ENCODE results near the gene TAGLN.

Gene TAGLN

GRCh38 chr11:117199053-117199915 lies at the start of gene TAGLN:
Gene TAGLN, plus strand, starts transcription at chr11:117199370. Its CDS starts 3,644 bp downstream, at chr11:117203014.
- DNase-seq = no peak

DNA sequence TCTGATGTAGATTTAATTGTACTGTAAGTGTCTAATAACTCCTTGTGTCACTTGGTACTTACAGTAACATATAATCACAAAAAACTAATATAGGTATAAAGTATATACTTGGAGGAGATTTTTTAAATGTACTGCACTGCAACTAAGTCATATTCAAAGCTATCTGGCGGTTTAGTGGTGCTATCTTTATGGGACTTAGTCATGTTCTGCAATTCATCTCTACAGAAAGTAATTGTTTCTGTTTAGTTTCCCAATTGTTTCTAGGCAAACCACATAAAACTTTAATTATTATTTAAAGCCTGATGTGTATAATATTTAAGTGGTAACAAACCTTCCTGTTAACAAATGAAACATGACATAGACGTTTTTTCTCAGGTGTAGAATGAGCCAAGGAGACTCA lies 47.1 kb upstream of the TAGLN start:
- DNase-seq = no peak

GRCh38 chr11:117154468-117154867 lies 44.7 kb upstream of the TAGLN start:
- no peak for DNase-seq

DNA sequence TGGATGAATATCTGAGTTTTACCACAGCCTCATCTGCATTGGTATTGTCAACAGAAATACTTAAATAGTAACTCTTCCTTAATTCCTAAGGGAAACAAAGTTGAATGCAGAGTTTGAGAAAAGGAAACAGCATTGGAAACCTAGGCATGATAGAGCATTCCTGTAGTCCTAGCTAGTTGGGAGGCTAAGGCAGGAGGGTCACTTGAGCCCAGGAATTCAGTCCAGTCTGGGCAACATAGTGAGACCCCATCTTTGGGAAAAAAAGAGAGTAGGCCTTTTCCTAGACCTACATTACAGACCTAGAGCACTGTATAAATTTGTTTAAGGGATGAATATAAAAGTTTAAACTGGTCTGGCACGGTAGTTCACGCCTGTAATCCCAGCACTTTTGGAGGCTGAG lies 41.7 kb upstream of the TAGLN start:
- no peak for DNase-seq

- no peak for DNase-seq
These were observed 39.3 kb upstream of the TAGLN start for GRCh38 chr11:117159892-117160291.

GRCh38 chr11:117160826-117161225 lies 38.3 kb upstream of the TAGLN start:
- DNase-seq = no peak

- no peak for DNase-seq
These were observed 32.7 kb upstream of the TAGLN start for GRCh38 chr11:117166491-117166890.

GRCh38 chr11:117169736-117170135 lies 29.4 kb upstream of the TAGLN start:
- DNase-seq = no peak

- DNase-seq = no peak
These were observed 29.0 kb upstream of the TAGLN start for GRCh38 chr11:117170210-117170609.

GRCh38 chr11:117171007-117171403 lies 28.2 kb upstream of the TAGLN start:
- DNase-seq = no peak

GRCh38 chr11:117171404-117172061 lies 27.6 kb upstream of the TAGLN start:
- DNase-seq = no peak

GRCh38 chr11:117172724-117173421 lies 26.3 kb upstream of the TAGLN start:
- no peak for DNase-seq

DNA sequence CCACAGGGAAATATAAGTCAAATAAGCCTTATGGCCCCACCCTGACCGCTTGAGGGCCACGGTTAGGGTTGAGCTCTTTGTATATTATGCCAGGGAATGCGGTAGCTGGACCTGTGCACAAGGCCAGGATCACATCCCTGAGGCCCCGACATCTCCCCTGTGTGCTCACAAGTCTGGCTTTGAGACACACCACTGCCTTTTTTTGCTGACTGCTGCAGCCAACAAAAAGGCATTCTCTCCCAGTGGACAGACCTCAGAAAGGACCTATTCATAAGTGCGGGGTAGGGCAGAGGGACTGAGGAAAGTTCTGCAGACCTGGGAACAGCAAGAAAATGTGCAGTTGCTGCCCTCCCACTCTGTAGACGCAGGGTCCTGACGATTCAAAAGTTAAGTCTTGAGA lies 24.1 kb upstream of the TAGLN start:
- DNase-seq = no peak

DNA sequence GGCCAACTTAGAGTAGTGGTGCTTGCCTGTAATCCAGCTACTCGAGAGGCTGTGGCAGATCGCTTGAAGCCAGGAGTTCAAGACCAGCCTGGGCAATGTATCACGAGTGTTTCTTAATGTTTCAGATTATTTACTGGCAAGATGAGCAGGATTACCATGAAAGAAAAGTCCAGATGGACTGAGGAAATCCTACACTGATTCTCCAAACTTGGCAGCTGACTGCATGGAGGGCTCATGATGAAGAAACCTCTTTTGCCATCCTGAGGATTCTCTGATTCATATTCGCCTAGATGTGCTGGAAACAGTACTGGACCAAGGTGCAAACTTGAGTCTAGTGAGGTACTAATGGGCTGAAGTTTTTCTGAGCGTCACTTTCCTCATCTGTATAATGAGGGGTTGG lies 23.4 kb upstream of the TAGLN start:
- DNase-seq = no peak

DNA sequence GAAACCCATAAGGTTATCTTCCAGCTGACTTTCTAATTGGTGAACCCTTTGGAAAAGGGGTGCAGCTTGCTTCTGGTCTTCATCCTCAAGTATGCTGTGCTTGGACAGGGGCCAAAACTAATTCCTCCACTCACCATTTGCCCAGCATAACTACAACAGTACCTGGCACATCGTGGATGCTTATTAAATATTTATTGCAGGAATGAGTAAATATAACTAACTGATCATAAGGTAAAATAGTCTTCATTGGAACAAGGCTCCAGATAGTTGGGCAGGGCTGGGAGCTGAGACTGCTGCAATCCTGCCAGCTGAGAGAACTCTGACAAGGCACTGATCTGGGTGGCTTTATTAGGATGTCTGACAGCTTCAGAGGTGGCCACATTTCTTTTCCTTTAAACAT lies 23.0 kb upstream of the TAGLN start:
- DNase-seq = no peak

- DNase-seq = no peak
These were observed 21.5 kb upstream of the TAGLN start for GRCh38 chr11:117177534-117178209.

DNA sequence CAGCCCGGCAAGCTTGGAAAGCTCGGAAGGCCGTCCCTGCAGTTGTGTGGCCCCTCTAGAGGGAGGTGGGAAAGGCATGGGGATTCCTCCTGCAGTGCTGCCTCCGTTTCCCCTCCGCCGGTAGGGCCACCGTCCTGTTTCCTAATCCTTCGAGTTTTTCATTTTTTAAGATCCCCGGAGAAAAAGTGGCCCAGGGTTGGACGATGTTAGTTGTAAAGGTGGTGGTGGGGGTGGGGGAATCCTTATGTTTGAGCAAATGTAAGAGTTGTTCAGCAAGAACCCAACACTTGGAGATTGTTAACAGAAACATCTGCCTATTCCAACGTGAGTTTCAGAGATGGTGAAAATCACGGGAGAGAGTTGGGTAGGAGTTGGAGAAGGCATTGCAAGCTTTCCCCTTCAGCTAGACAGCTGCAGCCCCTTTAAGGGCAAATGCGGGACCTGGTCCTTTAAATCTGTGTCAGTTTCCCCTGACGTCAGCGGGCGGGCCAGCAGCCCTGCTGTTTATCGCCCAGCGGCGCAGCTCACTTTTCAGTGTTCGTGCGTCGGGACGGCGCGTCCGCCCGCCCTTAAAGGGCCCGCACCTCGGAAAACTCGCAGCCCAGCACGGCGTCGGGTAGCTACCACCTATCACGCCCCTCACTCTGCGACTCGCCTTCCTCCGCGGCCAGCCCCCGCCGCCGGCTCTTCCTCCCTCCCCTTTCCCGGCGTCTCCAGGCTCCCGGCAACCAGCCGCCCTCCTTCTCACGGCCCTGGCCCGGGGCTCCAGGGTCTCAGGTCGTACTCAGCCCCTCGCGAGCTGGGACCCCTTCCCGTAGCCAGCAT lies 20.7 kb upstream of the TAGLN start, which contains the start of gene SIDT2:
TSS of gene SIDT2 (plus strand) at position 534 of the 825 bp plus-strand sequence. CDS start 521 bp downstream, outside the sequence.
- no peak for DNase-seq

DNA sequence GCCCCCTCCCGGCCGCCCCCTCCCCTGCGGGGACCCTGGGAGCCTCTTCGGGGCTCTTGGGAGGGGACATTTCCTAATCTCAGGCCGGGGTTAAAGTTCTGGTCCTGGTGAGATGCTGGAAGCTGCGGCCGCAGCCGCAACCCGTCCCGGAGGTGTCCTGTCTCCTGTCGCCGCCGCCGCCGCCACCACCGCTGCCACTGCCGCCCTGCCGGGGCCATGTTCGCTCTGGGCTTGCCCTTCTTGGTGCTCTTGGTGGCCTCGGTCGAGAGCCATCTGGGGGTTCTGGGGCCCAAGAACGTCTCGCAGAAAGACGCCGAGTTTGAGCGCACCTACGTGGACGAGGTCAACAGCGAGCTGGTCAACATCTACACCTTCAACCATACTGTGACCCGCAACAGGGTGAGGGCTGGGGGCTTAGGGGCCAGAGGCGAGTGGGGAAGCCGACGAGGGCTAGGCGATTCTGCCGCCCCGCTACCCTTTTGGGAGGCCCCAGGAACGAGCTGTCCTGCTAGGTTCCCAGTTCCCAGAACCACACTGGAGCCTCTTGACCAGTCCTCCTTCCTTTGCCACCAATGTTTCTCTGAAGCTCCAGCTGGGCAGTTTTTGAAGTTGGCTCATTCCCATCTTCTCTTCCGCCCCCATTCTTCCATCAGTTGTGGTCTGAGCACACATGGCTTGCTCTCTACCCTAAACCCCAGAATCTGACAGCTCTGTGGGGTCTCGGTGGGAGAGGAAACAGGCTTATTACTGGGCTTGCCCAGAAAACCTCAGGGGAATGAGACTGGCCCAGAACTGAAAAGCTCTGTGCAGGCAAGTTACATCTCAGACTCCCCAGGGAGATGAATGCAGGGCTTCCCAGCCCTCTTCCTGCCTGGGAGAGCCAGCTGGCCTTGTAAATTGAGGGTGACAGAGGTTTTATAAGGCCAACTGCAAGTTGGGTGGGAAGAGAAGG lies 19.8 kb upstream of the TAGLN start:
- no peak for DNase-seq

GRCh38 chr11:117180020-117180419 lies 19.1 kb upstream of the TAGLN start:
- no peak for DNase-seq

DNA sequence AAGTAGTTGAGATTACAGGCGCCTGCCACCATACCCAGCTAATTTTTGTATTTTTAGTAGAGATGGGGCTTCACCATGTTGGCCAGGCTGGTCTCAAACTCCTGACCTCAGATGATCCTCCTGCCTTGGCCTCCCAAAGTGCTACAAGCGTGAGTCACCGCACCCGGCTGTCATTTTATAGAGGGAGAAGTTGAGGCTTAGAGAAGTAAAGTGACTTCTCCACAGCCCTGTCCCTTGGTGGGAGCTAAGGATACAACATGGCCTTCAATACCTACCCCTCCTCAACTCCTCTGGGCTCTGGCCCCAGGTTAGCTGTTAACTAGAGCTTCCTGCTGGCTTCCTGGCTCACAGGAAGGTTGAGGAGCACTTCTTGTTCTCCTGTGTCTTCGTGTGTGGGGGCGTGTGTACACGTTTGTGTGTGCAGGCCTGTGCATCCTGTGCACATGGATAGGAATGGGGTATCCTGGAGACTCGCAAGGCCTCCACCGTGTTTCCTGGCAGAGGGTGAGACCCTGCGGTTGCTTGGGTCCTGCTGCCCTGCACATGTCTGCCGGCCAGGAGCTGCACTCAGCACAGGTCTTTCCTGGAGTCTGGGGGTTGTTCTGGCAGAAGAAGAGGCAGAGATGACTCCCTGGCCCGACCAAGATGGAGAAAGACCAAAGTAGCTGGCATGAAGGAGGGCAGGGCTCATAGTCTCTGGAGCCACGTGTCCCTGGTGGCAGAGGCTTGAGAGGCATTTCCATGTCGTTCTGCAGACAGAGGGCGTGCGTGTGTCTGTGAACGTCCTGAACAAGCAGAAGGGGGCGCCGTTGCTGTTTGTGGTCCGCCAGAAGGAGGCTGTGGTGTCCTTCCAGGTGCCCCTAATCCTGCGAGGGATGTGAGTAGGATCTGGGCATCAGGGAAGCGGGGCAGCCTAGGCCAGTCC lies 18.2 kb upstream of the TAGLN start:
- no peak for DNase-seq
